NB4 (cell line): ENCODE results near the gene ADRM1.

Source experiments
- MAX ChIP-seq: IDR thresholded peaks from 2 replicates; pipeline ENCODE4 v1.6.1; 2011; ENCODE audit warnings: low read depth, low read length
- MYC ChIP-seq: IDR thresholded peaks from 2 replicates; pipeline ENCODE4 v1.6.1; 2011; ENCODE audit warnings: low read depth, low read length
- POLR2A ChIP-seq: IDR thresholded peaks from 2 replicates; pipeline ENCODE4 v1.6.1; 2011; ENCODE audit warnings: mild to moderate bottlenecking; ENCODE audit not compliant: insufficient read length; ENCODE audit errors: extremely low read depth
- TF ChIP-seq, protein P1 (sequence below): IDR thresholded peaks from one replicate; pipeline ENCODE4 v1.5.1; 2012; ENCODE audit warnings: low read depth, low read length

- TF ChIP-seq, protein P1, sequence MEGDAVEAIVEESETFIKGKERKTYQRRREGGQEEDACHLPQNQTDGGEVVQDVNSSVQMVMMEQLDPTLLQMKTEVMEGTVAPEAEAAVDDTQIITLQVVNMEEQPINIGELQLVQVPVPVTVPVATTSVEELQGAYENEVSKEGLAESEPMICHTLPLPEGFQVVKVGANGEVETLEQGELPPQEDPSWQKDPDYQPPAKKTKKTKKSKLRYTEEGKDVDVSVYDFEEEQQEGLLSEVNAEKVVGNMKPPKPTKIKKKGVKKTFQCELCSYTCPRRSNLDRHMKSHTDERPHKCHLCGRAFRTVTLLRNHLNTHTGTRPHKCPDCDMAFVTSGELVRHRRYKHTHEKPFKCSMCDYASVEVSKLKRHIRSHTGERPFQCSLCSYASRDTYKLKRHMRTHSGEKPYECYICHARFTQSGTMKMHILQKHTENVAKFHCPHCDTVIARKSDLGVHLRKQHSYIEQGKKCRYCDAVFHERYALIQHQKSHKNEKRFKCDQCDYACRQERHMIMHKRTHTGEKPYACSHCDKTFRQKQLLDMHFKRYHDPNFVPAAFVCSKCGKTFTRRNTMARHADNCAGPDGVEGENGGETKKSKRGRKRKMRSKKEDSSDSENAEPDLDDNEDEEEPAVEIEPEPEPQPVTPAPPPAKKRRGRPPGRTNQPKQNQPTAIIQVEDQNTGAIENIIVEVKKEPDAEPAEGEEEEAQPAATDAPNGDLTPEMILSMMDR = no peak
- TF ChIP-seq POLR2A (no peak), MAX (no peak), MYC (no peak)
Observed at GRCh38 chr20:62293946-62294345, 8.9 kb upstream of the ADRM1 start.
